HL-60 (cell line): ENCODE measurements around the gene PANK4.

Experiments used
- POLR2AphosphoS5 ChIP-seq: IDR thresholded peaks from 2 replicates; pipeline ENCODE4 v1.6.1; 2012; ENCODE audit warnings: low read depth
- TF ChIP-seq, protein P1 (sequence below): IDR thresholded peaks from one replicate; pipeline ENCODE4 v1.5.1; 2011; ENCODE audit warnings: low read length, control low read depth, inconsistent platforms; ENCODE audit not compliant: insufficient read depth

DNA sequence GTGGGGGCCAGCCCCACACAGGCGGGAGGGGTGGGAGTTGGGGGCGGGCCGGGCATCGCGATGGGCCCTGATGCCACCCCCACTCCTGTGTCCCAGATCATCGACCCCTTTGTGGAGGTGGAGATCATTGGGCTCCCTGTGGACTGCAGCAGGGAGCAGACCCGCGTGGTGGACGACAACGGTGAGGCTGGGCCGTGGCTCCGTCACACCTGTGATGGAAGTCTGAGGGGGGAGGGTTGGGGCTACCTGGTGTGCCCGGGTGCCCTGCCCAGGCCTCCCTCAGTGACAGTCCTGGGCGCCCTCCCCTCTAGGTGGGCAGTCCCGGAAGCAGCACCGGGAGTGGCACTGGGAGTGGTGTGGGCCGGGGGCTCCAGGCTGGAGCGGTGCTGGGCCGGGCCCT, 27.7 kb downstream of the PANK4 start:
- TF ChIP-seq, protein P1, sequence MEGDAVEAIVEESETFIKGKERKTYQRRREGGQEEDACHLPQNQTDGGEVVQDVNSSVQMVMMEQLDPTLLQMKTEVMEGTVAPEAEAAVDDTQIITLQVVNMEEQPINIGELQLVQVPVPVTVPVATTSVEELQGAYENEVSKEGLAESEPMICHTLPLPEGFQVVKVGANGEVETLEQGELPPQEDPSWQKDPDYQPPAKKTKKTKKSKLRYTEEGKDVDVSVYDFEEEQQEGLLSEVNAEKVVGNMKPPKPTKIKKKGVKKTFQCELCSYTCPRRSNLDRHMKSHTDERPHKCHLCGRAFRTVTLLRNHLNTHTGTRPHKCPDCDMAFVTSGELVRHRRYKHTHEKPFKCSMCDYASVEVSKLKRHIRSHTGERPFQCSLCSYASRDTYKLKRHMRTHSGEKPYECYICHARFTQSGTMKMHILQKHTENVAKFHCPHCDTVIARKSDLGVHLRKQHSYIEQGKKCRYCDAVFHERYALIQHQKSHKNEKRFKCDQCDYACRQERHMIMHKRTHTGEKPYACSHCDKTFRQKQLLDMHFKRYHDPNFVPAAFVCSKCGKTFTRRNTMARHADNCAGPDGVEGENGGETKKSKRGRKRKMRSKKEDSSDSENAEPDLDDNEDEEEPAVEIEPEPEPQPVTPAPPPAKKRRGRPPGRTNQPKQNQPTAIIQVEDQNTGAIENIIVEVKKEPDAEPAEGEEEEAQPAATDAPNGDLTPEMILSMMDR = no peak
- TF ChIP-seq POLR2AphosphoS5 = no peak
